OCI-LY1 (cell line): Measurements from ENCODE around the gene KL.

Experiments
- H2AFZ ChIP-seq: fragments of 200-600 bp; sonication (generic), shearing (Covaris generic); 2 replicates; pipeline ENCODE4 v1.6.0; 2014; ENCODE audit warnings: antibody characterized with exemption, mild to moderate bottlenecking, low read length
- H3F3A ChIP-seq: fragments of 200-600 bp; sonication (generic), shearing (Covaris generic); 2 replicates; pipeline ENCODE4 v1.6.0; 2014; ENCODE audit warnings: mild to moderate bottlenecking, antibody characterized with exemption, low read length, moderate library complexity; ENCODE audit not compliant: insufficient read depth
- H3K27ac ChIP-seq: fragments of 200-600 bp; sonication (generic); 2 replicates; pipeline ENCODE4 v1.5.1; 2014; ENCODE audit warnings: low read length, mixed run types, mild to moderate bottlenecking, low read depth; ENCODE audit not compliant: poor library complexity, severe bottlenecking
- H3K27me3 ChIP-seq: fragments of 200-600 bp; sonication (generic); 2 replicates; pipeline ENCODE4 v1.6.0; 2014; ENCODE audit warnings: antibody characterized with exemption, mild to moderate bottlenecking, low read length, moderate library complexity; ENCODE audit not compliant: insufficient read depth
- H3K36me3 ChIP-seq: fragments of 200-600 bp; sonication (generic); 2 replicates; pipeline ENCODE4 v1.6.1; 2014; ENCODE audit warnings: mild to moderate bottlenecking, antibody characterized with exemption, low read length, moderate library complexity, mixed read lengths; ENCODE audit not compliant: insufficient read depth
- H3K4me1 ChIP-seq: fragments of 200-600 bp; sonication (generic); 2 replicates; pipeline ENCODE4 v1.5.1; 2014; ENCODE audit warnings: mild to moderate bottlenecking, low read length, moderate library complexity; ENCODE audit not compliant: insufficient read depth, severe bottlenecking
- H3K4me2 ChIP-seq: fragments of 200-600 bp; sonication (generic), shearing (Covaris generic); 2 replicates; pipeline ENCODE4 v1.6.1; 2014; ENCODE audit warnings: low read length
- H3K4me3 ChIP-seq: fragments of 200-600 bp; sonication (generic); 2 replicates; pipeline ENCODE4 v1.5.1; 2014; ENCODE audit warnings: low read length, low read depth, mild to moderate bottlenecking, mixed read lengths; ENCODE audit not compliant: poor library complexity, severe bottlenecking
- H3K79me2 ChIP-seq: fragments of 200-600 bp; shearing (Covaris generic); 2 replicates; pipeline ENCODE4 v1.6.1; 2016; ENCODE audit warnings: mixed run types, low read length, mixed read lengths; ENCODE audit not compliant: insufficient read depth
- H3K9ac ChIP-seq: fragments of 200-600 bp; sonication (generic), shearing (Covaris generic); 2 replicates; pipeline ENCODE4 v1.6.1; 2014; ENCODE audit warnings: mild to moderate bottlenecking, low read length, mixed read lengths
- H3K9me2 ChIP-seq: fragments of 200-600 bp; sonication (generic), shearing (Covaris generic); 2 replicates; pipeline ENCODE4 v1.6.1; 2014; ENCODE audit warnings: low read depth, mild to moderate bottlenecking, low read length, mixed read lengths
- H3K9me3 ChIP-seq: fragments of 200-600 bp; shearing (Covaris generic); 2 replicates; pipeline ENCODE4 v1.6.1; 2014; ENCODE audit warnings: low read length, mixed read lengths
- H4K20me1 ChIP-seq: fragments of 200-600 bp; sonication (generic), shearing (Covaris generic); 2 replicates; pipeline ENCODE4 v1.6.0; 2016; ENCODE audit warnings: mild to moderate bottlenecking, low read length; ENCODE audit not compliant: insufficient read depth
- EZH2 ChIP-seq: fragments of 200-600 bp; sonication (generic), shearing (Covaris generic); IDR thresholded peaks from 2 replicates; pipeline ENCODE4 v1.8.0; 2017; ENCODE audit warnings: borderline replicate concordance, mixed run types, mild to moderate bottlenecking, antibody characterized with exemption, low read length, moderate library complexity, mixed read lengths
- TF ChIP-seq, protein P1 (sequence below): fragments of 200-600 bp; sonication (generic), shearing (Covaris generic); IDR thresholded peaks from 2 replicates; pipeline ENCODE4 v1.5.1; 2017; ENCODE audit warnings: mild to moderate bottlenecking, antibody characterized with exemption, low read length, moderate library complexity, mixed read lengths

Gene KL

DNA sequence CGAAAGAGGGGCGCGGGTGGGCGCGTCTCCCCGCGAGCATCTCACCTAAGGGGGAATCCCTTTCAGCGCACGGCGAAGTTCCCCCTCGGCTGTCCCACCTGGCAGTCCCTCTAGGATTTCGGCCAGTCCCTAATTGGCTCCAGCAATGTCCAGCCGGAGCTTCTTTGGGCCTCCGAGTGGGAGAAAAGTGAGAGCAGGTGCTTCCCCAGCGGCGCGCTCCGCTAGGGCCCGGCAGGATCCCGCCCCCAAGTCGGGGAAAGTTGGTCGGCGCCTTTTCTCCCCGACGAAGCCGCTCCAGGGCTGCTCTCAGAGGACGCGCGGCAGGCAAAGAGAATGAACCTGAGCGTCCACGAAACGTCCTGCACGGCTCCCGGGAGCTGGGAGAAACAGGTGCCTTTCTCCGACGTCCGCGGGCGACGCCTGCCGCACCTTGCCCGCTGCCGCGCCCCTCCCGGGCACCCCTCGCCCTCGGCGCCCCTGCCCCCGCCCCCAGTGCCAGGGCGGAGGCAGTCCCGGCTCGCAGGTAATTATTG, 366 bp upstream of the KL start:
- H3K9me2 ChIP-seq, result no peaks in the 10 kb centered on the region
- no peak overlapping the region for H3K9ac ChIP-seq
- H3K4me2 ChIP-seq, result no peak overlapping the region
- no peaks in the 10 kb centered on the region for H4K20me1 ChIP-seq
- no peaks in the 10 kb centered on the region for H3K79me2 ChIP-seq
- no peak overlapping the region for H3K27ac ChIP-seq
- H2AFZ ChIP-seq, result no peak overlapping the region
- H3F3A ChIP-seq, result no peaks in the 10 kb centered on the region
- H3K4me1 ChIP-seq, result no peaks in the 10 kb centered on the region
- H3K9me3 ChIP-seq, result no peaks in the 10 kb centered on the region
- TF ChIP-seq, protein P1, sequence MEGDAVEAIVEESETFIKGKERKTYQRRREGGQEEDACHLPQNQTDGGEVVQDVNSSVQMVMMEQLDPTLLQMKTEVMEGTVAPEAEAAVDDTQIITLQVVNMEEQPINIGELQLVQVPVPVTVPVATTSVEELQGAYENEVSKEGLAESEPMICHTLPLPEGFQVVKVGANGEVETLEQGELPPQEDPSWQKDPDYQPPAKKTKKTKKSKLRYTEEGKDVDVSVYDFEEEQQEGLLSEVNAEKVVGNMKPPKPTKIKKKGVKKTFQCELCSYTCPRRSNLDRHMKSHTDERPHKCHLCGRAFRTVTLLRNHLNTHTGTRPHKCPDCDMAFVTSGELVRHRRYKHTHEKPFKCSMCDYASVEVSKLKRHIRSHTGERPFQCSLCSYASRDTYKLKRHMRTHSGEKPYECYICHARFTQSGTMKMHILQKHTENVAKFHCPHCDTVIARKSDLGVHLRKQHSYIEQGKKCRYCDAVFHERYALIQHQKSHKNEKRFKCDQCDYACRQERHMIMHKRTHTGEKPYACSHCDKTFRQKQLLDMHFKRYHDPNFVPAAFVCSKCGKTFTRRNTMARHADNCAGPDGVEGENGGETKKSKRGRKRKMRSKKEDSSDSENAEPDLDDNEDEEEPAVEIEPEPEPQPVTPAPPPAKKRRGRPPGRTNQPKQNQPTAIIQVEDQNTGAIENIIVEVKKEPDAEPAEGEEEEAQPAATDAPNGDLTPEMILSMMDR, result no peak
- TF ChIP-seq EZH2, result no peak
- no peak overlapping the region for H3K4me3 ChIP-seq
- no peaks in the 10 kb centered on the region for H3K27me3 ChIP-seq
- H3K36me3 ChIP-seq, result no peaks in the 10 kb centered on the region

DNA sequence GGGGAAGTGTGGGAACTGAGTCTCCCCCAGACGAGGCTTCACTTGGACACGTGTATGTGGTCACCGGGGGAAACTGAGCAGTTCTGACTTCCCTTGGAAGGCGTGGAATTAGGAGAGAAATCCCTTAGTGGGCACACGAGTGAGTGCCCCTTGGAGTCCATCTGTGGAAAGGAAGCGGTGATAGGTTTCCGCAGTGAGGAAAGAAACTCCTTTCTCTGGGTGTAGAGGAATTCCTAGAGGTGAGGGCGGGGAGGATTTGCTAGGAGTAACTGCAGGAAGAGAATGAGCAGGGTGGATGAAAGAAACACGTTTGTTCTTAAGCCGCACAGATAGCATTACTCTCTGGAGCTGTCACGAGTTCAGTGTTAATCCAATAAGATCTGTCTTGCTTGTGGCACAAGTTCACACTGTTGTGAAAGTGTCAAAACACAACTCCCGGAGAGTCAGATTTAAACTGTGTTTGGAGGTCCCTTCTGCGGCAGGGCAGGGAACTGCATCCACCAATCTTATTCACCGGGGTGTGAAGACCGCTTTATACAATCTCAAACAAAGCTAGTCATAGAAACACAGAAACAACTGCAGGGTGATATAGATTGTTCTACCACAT, 1.2 kb downstream of the KL start:
- Histone ChIP-seq H2AFZ (no peak overlapping the region), H3K9ac (no peak overlapping the region), H3F3A (no peaks in the 10 kb centered on the region), H3K9me2 (no peaks in the 10 kb centered on the region), H4K20me1 (no peaks in the 10 kb centered on the region), H3K4me3 (no peak overlapping the region), H3K4me2 (no peak overlapping the region), H3K79me2 (no peaks in the 10 kb centered on the region), H3K27ac (no peak overlapping the region), H3K9me3 (no peaks in the 10 kb centered on the region), H3K36me3 (no peaks in the 10 kb centered on the region), H3K4me1 (no peaks in the 10 kb centered on the region), H3K27me3 (no peaks in the 10 kb centered on the region)
- no peak for TF ChIP-seq EZH2
- TF ChIP-seq, protein P1, result no peak; the same call in 1 of the 2 replicates

- no peaks in the 10 kb centered on the region for H3K27me3 ChIP-seq
- no peak overlapping the region for H3K4me2 ChIP-seq
- H3K9me2 ChIP-seq, result no peaks in the 10 kb centered on the region
- TF ChIP-seq EZH2, result no peak
- TF ChIP-seq, protein P1, result no peak
- H3K36me3 ChIP-seq, result no peaks in the 10 kb centered on the region
- no peaks in the 10 kb centered on the region for H3K9me3 ChIP-seq
- no peak overlapping the region for H3K27ac ChIP-seq
- H3K4me1 ChIP-seq, result no peaks in the 10 kb centered on the region
- no peak overlapping the region for H3K4me3 ChIP-seq
- H3K9ac ChIP-seq, result no peak overlapping the region
- no peaks in the 10 kb centered on the region for H3K79me2 ChIP-seq
- H3F3A ChIP-seq, result no peaks in the 10 kb centered on the region
- H2AFZ ChIP-seq, result no peak overlapping the region
- no peaks in the 10 kb centered on the region for H4K20me1 ChIP-seq
Observed at GRCh38 chr13:33018886-33019285, 2.7 kb downstream of the KL start.
